Measurements from ENCODE around the gene NPSR1.
"Not testable (repeated sequence)": the region's sequence is repeated elsewhere in the genome, so short reads cannot be mapped to it uniquely, and the experiment has no call there.

Gene NPSR1

GRCh38 chr7:34758111-34758601, 100.1 kb downstream of the NPSR1 start:
- DNase-seq (ENCODE audit: low read depth in 2 of 2): no peak

GRCh38 chr7:34759477-34760125, 101.6 kb downstream of the NPSR1 start:
- DNase-seq (ENCODE audit: low read depth in 2 of 2): no peak

- no peak for DNase-seq (ENCODE audit: low read depth in 2 of 2)
Observed at GRCh38 chr7:34760271-34760670, 102.3 kb downstream of the NPSR1 start.

- no peak for DNase-seq (ENCODE audit: low read depth in 2 of 2)
Observed at GRCh38 chr7:34761206-34761605, 103.2 kb downstream of the NPSR1 start.

- DNase-seq (ENCODE audit: low read depth in 2 of 2): no peak
Observed at GRCh38 chr7:34761627-34762026, 103.6 kb downstream of the NPSR1 start.

- no peak for DNase-seq (ENCODE audit: low read depth in 2 of 2)
Observed at GRCh38 chr7:34762764-34763163, 104.7 kb downstream of the NPSR1 start.

- no peak for DNase-seq (ENCODE audit: low read depth in 2 of 2)
Observed at GRCh38 chr7:34772296-34772938, 114.4 kb downstream of the NPSR1 start.

GRCh38 chr7:34776748-34777358, 118.8 kb downstream of the NPSR1 start:
- no peak for DNase-seq (ENCODE audit: low read depth in 2 of 2)

GRCh38 chr7:34780546-34780945, 122.5 kb downstream of the NPSR1 start:
- no peak for DNase-seq (ENCODE audit: low read depth in 2 of 2)

- DNase-seq (ENCODE audit: low read depth in 2 of 2): no peak
Observed at GRCh38 chr7:34787586-34787985, 129.6 kb downstream of the NPSR1 start.

- no peak for DNase-seq (ENCODE audit: low read depth in 2 of 2)
Observed at GRCh38 chr7:34806831-34807230, 148.8 kb downstream of the NPSR1 start.

GRCh38 chr7:34807548-34808340, 149.7 kb downstream of the NPSR1 start:
- no peak for DNase-seq (ENCODE audit: low read depth in 2 of 2)

- DNase-seq (ENCODE audit: low read depth in 2 of 2): not testable (repeated sequence)
Observed at GRCh38 chr7:34814203-34814842, 156.3 kb downstream of the NPSR1 start.

- no peak for DNase-seq (ENCODE audit: low read depth in 2 of 2)
Observed at GRCh38 chr7:34821932-34822558, 164.0 kb downstream of the NPSR1 start.

- DNase-seq (ENCODE audit: low read depth in 2 of 2): peak; percentile 46 to 51
Observed at GRCh38 chr7:34823650-34824258, 165.7 kb downstream of the NPSR1 start.

- DNase-seq (ENCODE audit: low read depth in 2 of 2): no peak
Observed at GRCh38 chr7:34825221-34825620, 167.2 kb downstream of the NPSR1 start.

GRCh38 chr7:34830390-34830789, 172.4 kb downstream of the NPSR1 start:
- DNase-seq (ENCODE audit: low read depth in 2 of 2): no peak

GRCh38 chr7:34831436-34831835, 173.4 kb downstream of the NPSR1 start:
- DNase-seq (ENCODE audit: low read depth in 2 of 2): no peak

GRCh38 chr7:34832020-34832419, 174.0 kb downstream of the NPSR1 start:
- DNase-seq (ENCODE audit: low read depth in 2 of 2): no peak

- DNase-seq (ENCODE audit: low read depth in 2 of 2): no peak
Observed at GRCh38 chr7:34835901-34836600, 178.0 kb downstream of the NPSR1 start.
